ENCODE data around the gene GTPBP1.

- TF ChIP-seq CTCF (IDR thresholded peaks at IDR 0.05 in 4 of 5, conservative IDR thresholded peaks at IDR 0.05 in 1 of 5) (no peak), POLR2A (IDR thresholded peaks at IDR 0.05) (no peak)
Measured at GRCh38 chr22:38768036-38768435, 62.3 kb downstream of the GTPBP1 start.

Measured in gastrocnemius medialis (tissue), 4 donors.